HepG2 (cell line): ENCODE measurements around the gene TTYH2. TPM values are rescaled to one million over a fixed set of nuclear protein-coding genes. Genes with fewer than 3 reads are reported as not detected.

Experiments
- ATAC-seq: fragments of 200-7000 bp; cut with Tn5 transposase; 3 replicates; pipeline ENCODE4 v1.9.1; 2020; ENCODE audit warnings: mild to moderate bottlenecking, moderate library complexity
- BruUV-seq: library from RNA; stranded (reverse); fragments of 400-500 nt; replicated peaks from 2 replicates; lab custom pipeline; 2021; lab: Mats Ljungman, UMichigan
- CTCF ChIA-PET: fragments of 300-600 bp; formaldehyde crosslinking; extraction: SDS; loops from one replicate; lab custom pipeline; 2021; ENCODE audit warnings: low total read pairs, inconsistent platforms, low intra/inter-chr PET ratio; lab: Yijun Ruan, JAX
- POLR2A ChIA-PET: fragments of 350-600 bp; sonication (Branson Sonifier 250); formaldehyde crosslinking; loops from one replicate; lab custom pipeline; 2020; ENCODE audit warnings: antibody characterized with exemption, inconsistent platforms; lab: Yijun Ruan, JAX
- DNase-seq: peaks from one replicate; pipeline ENCODE4 v3.0.0-alpha.2; 2015; ENCODE audit warnings: low spot score
- FAIRE-seq: peaks from 3 replicates; lab custom pipeline; 2011; peaks lifted over from hg19 to GRCh38; lab: Jason Lieb, UNC
- H2AFZ ChIP-seq: one replicate; pipeline ENCODE4 v1.6.1; 2011; ENCODE audit warnings: low read length, inconsistent platforms
- H3K27ac ChIP-seq: fragments of 300-600 bp; 3 replicates; pipeline ENCODE4 v1.8.0; 2011; ENCODE audit warnings: mixed run types, mild to moderate bottlenecking, mixed read lengths, low read length, inconsistent platforms; ENCODE audit not compliant: insufficient read depth; ENCODE audit errors: extremely low read length
- H3K27me3 ChIP-seq, 2 experiments: fragments of 200-600 bp in 1 of 2; 2 replicates in 1 of 2; 3 replicates in 1 of 2; pipeline versions ENCODE4 v1.6.0 to v1.8.0; 2011; ENCODE audit warnings: low read length in 2 of 2, mild to moderate bottlenecking in 2 of 2, moderate library complexity in 2 of 2, inconsistent platforms in 1 of 2; ENCODE audit not compliant: insufficient read depth in 2 of 2, control insufficient read depth in 1 of 2
- H3K36me3 ChIP-seq, 2 experiments: fragments of 200-600 bp in 1 of 2; replicated peaks in 1 of 2; 2 replicates in 1 of 2; 3 replicates in 1 of 2; pipeline versions ENCODE4 v1.5.1 to v1.8.0; 2011; ENCODE audit warnings: low read length in 2 of 2, inconsistent platforms in 1 of 2; ENCODE audit not compliant: insufficient read depth in 2 of 2, control insufficient read depth in 1 of 2
- H3K4me1 ChIP-seq: 2 replicates; pipeline ENCODE4 v1.5.1; 2012; ENCODE audit warnings: low read length, inconsistent platforms; ENCODE audit not compliant: insufficient read depth
- H3K4me2 ChIP-seq: 2 replicates; pipeline ENCODE4 v1.6.0; 2011; ENCODE audit warnings: low read depth, low read length, inconsistent platforms
- H3K4me3 ChIP-seq, 3 experiments: fragments of 200-600 bp in 1 of 3; sonication (generic), shearing (Covaris generic) in 1 of 3; replicated peaks in 1 of 3; 2 replicates each; pipeline ENCODE4 v1.5.1; 2011 to 2016; ENCODE audit warnings: low read length in 3 of 3, inconsistent platforms in 2 of 3, low read depth in 2 of 3, mild to moderate bottlenecking in 2 of 3, control low read depth in 1 of 3, mixed read lengths in 1 of 3; ENCODE audit not compliant: insufficient read depth in 1 of 3
- H3K79me2 ChIP-seq: one replicate; pipeline ENCODE4 v1.6.1; 2011; ENCODE audit warnings: low read length, inconsistent platforms; ENCODE audit not compliant: insufficient read depth
- H3K9ac ChIP-seq: 2 replicates; pipeline ENCODE4 v1.6.0; 2011; ENCODE audit warnings: mild to moderate bottlenecking, low read depth, low read length, inconsistent platforms; ENCODE audit not compliant: insufficient read depth
- H3K9me3 ChIP-seq: 2 replicates; pipeline ENCODE4 v1.5.1; 2012; ENCODE audit warnings: mild to moderate bottlenecking, low read length
- H4K20me1 ChIP-seq: 2 replicates; pipeline ENCODE4 v1.6.0; 2011; ENCODE audit warnings: inconsistent platforms, mild to moderate bottlenecking, low read length, moderate library complexity; ENCODE audit not compliant: insufficient read depth
- ARID2 ChIP-seq: sonication (generic); formaldehyde crosslinking; IDR thresholded peaks from 2 replicates; pipeline ENCODE4 v1.8.1; 2022; ENCODE audit warnings: mild to moderate bottlenecking, missing genetic modification reagents, borderline replicate concordance
- BHLHE40 ChIP-seq: IDR thresholded peaks from 2 replicates; pipeline ENCODE4 v1.6.1; 2011; ENCODE audit warnings: low read length, improper control_type of control experiment
- FOSL1 ChIP-seq: sonication (generic); formaldehyde crosslinking; IDR thresholded peaks from 2 replicates; pipeline ENCODE4 v1.9.0; 2021; ENCODE audit warnings: missing genetic modification reagents, borderline replicate concordance
- KDM1A ChIP-seq: IDR thresholded peaks from 2 replicates; pipeline ENCODE4 v1.6.1; 2016; ENCODE audit warnings: missing compliant biosample characterization
- SKIL ChIP-seq: sonication (generic); formaldehyde crosslinking; IDR thresholded peaks from 2 replicates; pipeline ENCODE4 v1.8.0; 2022; ENCODE audit warnings: missing genetic modification reagents, mild to moderate bottlenecking, moderate library complexity, borderline replicate concordance
- ZNF34 ChIP-seq: sonication (generic); formaldehyde crosslinking; IDR thresholded peaks from 2 replicates; pipeline ENCODE4 v1.4.0; 2020; ENCODE audit warnings: mild to moderate bottlenecking, missing genetic modification reagents, borderline replicate concordance
- ZNF564 ChIP-seq: sonication (generic); formaldehyde crosslinking; IDR thresholded peaks from 2 replicates; pipeline ENCODE4 v1.8.1; 2023; ENCODE audit warnings: mild to moderate bottlenecking, missing genetic modification reagents
- ZNF605 ChIP-seq: sonication (generic); formaldehyde crosslinking; IDR thresholded peaks from 2 replicates; pipeline ENCODE4 v1.8.0; 2022; ENCODE audit warnings: mild to moderate bottlenecking, missing genetic modification reagents
- ZNF674 ChIP-seq: sonication (generic); formaldehyde crosslinking; IDR thresholded peaks from 2 replicates; pipeline ENCODE4 v1.5.0; 2020; ENCODE audit warnings: low read depth, mild to moderate bottlenecking, missing genetic modification reagents
- ZNF788 ChIP-seq: sonication (generic); formaldehyde crosslinking; IDR thresholded peaks from 2 replicates; pipeline ENCODE4 v1.5.0; 2020; ENCODE audit warnings: mild to moderate bottlenecking, missing genetic modification reagents, borderline replicate concordance
- ZSCAN29 ChIP-seq: sonication (generic); formaldehyde crosslinking; conservative IDR thresholded peaks from 2 replicates; pipeline ENCODE4 v1.4.0; 2020; ENCODE audit warnings: mild to moderate bottlenecking, missing genetic modification reagents
- ZSCAN31 ChIP-seq: sonication (generic); formaldehyde crosslinking; IDR thresholded peaks from 2 replicates; pipeline ENCODE4 v1.5.0; 2020; ENCODE audit warnings: low read depth, mild to moderate bottlenecking, missing genetic modification reagents
- WGBS: methylation state at CpG from one replicate; pipeline ENCODE4 v1.1.6; 2017; ENCODE audit warnings: low lambda C conversion rate; 5-methylcytosine and 5-hydroxymethylcytosine counted together
- in situ Hi-C: cut with HindIII; loops from 2 replicates; pipeline ENCODE4 v1.10.0; 2017; ENCODE audit warnings: low pct_unique_long_range_greater_than_20kb; ENCODE audit not compliant: extremely low pct_ligation_motif_present
- intact Hi-C: fragments of 100-400 bp; cut with micrococcal nuclease; formaldehyde crosslinking; loops from one replicate; pipeline ENCODE4 v1.10.0; 2022; ENCODE audit not compliant: unreplicated experiment
- polyA plus RNA-seq, 8 experiments: library from polyadenylated mRNA; depleted of rRNA in 3 of 8; stranded (reverse) in 7 of 8; unstranded in 1 of 8; fragments of >200 nt; fragmentation: Illumina TruSeq in 4 of 8; extraction: Trizol in 4 of 8; gene quantifications; 2 replicates each; pipeline versions ENCODE4 v1.2.1 to v1.2.3, GENCODE V29; 2011 to 2016; ENCODE audit warnings: low read depth in 4 of 8, missing spikeins in 1 of 8, mixed read lengths in 1 of 8; ENCODE audit not compliant: insufficient read depth in 1 of 8
- total RNA-seq, 5 experiments: library from RNA; depleted of rRNA; stranded (reverse); fragments of >200 nt; fragmentation: Illumina TruSeq; extraction: Trizol; gene quantifications; 2 replicates each; pipeline ENCODE4 v1.2.3, GENCODE V29; 2016; ENCODE audit warnings: low read depth in 1 of 5

The TTYH2 gene
- total and polyA plus RNA-seq, 2 of the 13 experiments (the other 11 are each of a cell fraction or from before 2014, with no cell fraction given) = 0.77 to 0.96 TPM

GRCh38 chr17:74179576-74179975 lies 33.8 kb upstream of the TTYH2 start:
- Histone ChIP-seq H3K36me3 (no peaks in the 10 kb centered on the region), H2AFZ (no peak overlapping the region), H3K79me2 (no peaks in the 10 kb centered on the region), H3K4me1 (no peaks in the 10 kb centered on the region), H4K20me1 (no peaks in the 10 kb centered on the region), H3K27ac (no peak overlapping the region), H3K4me2 (no peak overlapping the region), H3K27me3 (peaks cover 7 to 65% of the 10 kb centered on the region in 2 experiments; a peak in 4 of 5 replicates), H3K9ac (no peak overlapping the region), H3K4me3 (no peak overlapping the region), H3K9me3 (no peaks in the 10 kb centered on the region)
- no peak for TF ChIP-seq ZNF605 (CRISPR knock-in tag)
- no peak for TF ChIP-seq BHLHE40
- no peak for TF ChIP-seq SKIL (CRISPR knock-in tag)
- in situ Hi-C loops = no loop called here
- ChIA-PET POLR2A (no interaction called here), CTCF (no interaction called here)
- 0% methylated on average over 4 of the region's 4 CpGs for WGBS
- FAIRE-seq (no peak), DNase-seq (no peak), ATAC-seq (no peak)
- BruUV-seq = no TSS peak
- intact Hi-C loops = no loop called here

- H4K20me1 ChIP-seq = no peaks in the 10 kb centered on the region
- H3K9ac ChIP-seq = no peak overlapping the region
- no peak for FAIRE-seq
- H2AFZ ChIP-seq = no peak overlapping the region
- no peaks in the 10 kb centered on the region for H3K79me2 ChIP-seq
- POLR2A ChIA-PET = no interaction called here
- no TSS peak for BruUV-seq
- 15% methylated on average over 8 of the region's 8 CpGs for WGBS
- intact Hi-C loops = no loop called here
- no peak for ATAC-seq
- no peak overlapping the region for H3K4me3 ChIP-seq
- CTCF ChIA-PET = no interaction called here
- peaks cover 7 to 57% of the 10 kb centered on the region in 2 experiments; a peak in 4 of 5 replicates for H3K27me3 ChIP-seq
- no peaks in the 10 kb centered on the region for H3K9me3 ChIP-seq
- no peak overlapping the region for H3K4me2 ChIP-seq
- TF ChIP-seq ZNF788 (CRISPR knock-in tag) = no peak
- no peak for TF ChIP-seq ZNF34 (CRISPR knock-in tag)
- TF ChIP-seq KDM1A (CRISPR knock-in tag) = no peak
- no peak for TF ChIP-seq ZNF674 (CRISPR knock-in tag)
- TF ChIP-seq ZNF564 (CRISPR knock-in tag) = no peak
- no peak for TF ChIP-seq FOSL1 (CRISPR knock-in tag)
- TF ChIP-seq ZSCAN29 (CRISPR knock-in tag) = no peak
- no peak for TF ChIP-seq ZSCAN31 (CRISPR knock-in tag)
- no peak for TF ChIP-seq ARID2 (CRISPR knock-in tag)
- no peaks in the 10 kb centered on the region for H3K36me3 ChIP-seq
- in situ Hi-C loops = loop anchor here (10.0 kb wide), 1 partner anchor 746 kb away; no protein-coding TSS in a partner anchor
- no peaks in the 10 kb centered on the region for H3K4me1 ChIP-seq
- DNase-seq = no peak
- no peak overlapping the region for H3K27ac ChIP-seq
Measured at GRCh38 chr17:74180336-74180735, 33.0 kb upstream of the TTYH2 start.
